Adipose tissue (tissue), 3 donors: ENCODE results near the gene AKT1. TPM values are rescaled to one million over a fixed set of nuclear protein-coding genes. Genes with fewer than 3 reads are reported as not detected.

Source experiments
- H3K27ac ChIP-seq: one replicate; pipeline ENCODE4 v1.5.1; 2013; ENCODE audit warnings: low read depth, low read length
- WGBS, 3 donors: extraction: QIAGEN DNeasy Blood & Tissue Kit; methylation state at CpG; one replicate each; pipeline ENCODE4 v1.1.7; 2013; 5-methylcytosine and 5-hydroxymethylcytosine counted together
- polyA plus RNA-seq, 3 donors: library from polyadenylated mRNA; stranded (reverse); fragments of 200-250 nt; gene quantifications; one replicate each; pipeline ENCODE4 v1.2.3, GENCODE V29; 2013
- donor health status: healthy with polysubstance abuse.
- donor health status: Bipolar disorder and iron deficiency.
- donor health status: healthy.

Gene AKT1
- polyA plus RNA-seq, 3 donors = 70.4 to 158 (median 126) TPM

- H3K27ac ChIP-seq = no peak overlapping the region
- WGBS, 3 donors = 48 to 84% (median 75%) methylated on average over 25 of the region's 25 CpGs
These were observed 3.3 kb downstream of the AKT1 start for GRCh38 chr14:104792101-104792884.

GRCh38 chr14:104791425-104791824 lies 4.1 kb downstream of the AKT1 start:
- 86 to 92% (median 91%) methylated on average over 9 of the region's 9 CpGs for WGBS, 3 donors
- no peak overlapping the region for H3K27ac ChIP-seq

DNA sequence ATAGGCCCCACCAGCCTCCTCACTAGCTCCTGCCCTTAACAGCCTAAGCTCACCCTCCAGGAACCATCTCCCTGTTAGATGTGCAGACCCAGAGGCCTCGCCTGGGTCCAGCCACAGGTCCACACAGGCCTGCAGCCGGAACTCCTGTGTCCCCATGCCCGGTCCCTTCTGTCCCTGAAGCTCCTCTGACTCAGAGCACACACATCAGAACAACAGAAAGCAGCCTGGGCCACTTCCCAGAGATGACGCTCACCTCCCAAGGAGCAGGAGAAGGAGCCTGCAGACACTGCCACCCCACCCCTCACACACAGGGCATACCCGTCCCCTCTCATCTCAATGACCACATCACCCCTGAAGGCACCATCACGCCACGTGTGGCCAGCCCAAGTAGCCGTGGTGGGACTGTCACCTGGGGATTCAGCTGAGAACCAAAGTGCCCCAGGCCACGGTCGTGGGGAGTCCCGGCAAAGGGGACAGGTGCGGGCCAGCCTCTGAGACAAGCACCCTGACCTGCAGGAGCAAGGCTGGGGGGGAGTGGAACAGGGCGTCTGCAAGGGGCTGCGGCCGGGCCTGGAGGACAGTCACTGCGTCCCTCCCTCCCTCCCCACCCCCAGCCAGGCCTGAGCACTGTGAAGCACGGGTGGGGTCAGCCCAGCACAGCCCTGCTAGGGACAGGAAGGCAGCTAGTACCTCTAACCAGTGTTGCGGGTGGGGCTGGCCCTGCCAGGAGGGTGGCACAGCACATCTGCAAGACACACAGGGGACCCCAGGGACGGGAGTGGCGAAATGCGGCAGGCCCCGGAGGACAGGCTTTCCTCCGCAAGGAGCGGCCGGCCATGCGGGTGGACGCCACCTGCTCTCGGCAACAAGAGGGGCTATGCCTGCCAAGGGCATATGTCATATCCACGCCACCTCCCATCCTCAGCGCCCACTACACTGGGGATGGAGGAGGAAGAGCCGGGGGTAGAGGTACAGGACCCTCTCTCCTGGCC lies 5.5 kb downstream of the AKT1 start:
- no peak overlapping the region for H3K27ac ChIP-seq
- WGBS, 3 donors = 81 to 88% (median 85%) methylated on average over 26 to 31 of the region's 31 CpGs

GRCh38 chr14:104788873-104789663 lies 6.5 kb downstream of the AKT1 start:
- WGBS, 3 donors = 56 to 87% (median 83%) methylated on average over 33 to 39 of the region's 39 CpGs
- no peak overlapping the region for H3K27ac ChIP-seq

DNA sequence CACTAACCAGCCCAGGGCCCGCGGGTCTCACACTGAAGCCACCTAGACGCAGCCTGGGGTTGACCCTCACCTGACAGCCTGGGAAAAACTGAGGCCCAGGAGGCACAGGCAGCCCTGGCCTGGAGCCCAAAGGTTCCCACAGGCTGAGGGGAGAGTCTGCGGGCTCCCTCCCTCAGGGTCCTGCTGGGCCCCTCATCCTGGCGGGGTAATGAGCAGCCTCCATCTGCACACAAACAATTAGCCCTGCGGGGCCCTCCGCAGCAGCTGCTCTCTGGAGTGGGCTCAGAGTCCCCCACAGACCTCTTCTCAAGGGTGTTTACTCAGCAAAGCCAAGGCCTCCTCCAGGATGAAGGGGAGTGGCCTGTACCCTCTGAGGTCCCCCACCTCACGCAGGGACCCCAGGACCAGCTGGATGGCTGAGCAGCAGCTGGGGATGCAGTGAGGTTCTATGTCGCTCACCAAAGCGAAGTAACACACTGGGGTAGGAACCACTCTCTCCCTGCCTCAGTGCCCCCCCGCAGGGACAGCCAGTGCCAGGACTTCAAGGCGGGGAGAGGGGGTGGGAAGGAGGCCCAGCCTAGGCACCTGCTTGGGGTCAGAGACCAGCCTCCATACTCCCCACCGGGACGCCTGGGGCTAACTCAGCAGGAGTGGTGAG lies 7.3 kb downstream of the AKT1 start:
- H3K27ac ChIP-seq = no peak overlapping the region
- 66 to 92% (median 92%) methylated on average over 14 of the region's 14 CpGs for WGBS, 3 donors

DNA sequence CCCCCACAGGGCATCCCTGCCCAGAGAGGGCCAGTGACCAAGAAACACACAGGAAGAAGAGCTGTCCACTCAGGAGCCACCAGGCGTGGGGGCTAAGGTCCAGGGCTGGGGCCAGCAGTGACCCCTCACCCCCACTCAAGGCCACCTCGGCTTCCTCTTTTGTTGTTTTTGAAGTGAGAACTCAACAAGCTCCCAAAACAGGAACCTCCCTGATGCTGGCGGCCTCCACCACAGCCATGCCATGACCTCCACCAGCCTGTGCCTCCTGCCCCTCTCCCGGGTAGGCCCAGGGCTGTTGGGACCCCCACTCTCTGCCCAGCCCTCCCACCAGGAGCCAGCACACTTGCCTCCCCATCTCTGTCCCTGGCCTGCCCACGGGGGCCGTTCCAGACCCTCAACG lies 7.8 kb downstream of the AKT1 start:
- H3K27ac ChIP-seq = no peak overlapping the region
- WGBS, 3 donors = 64 to 72% (median 69%) methylated on average over 7 of the region's 7 CpGs

- H3K27ac ChIP-seq = no peak overlapping the region
- WGBS, 3 donors = 72 to 78% (median 76%) methylated on average over 29 to 30 of the region's 30 CpGs
These were observed 8.5 kb downstream of the AKT1 start for GRCh38 chr14:104786726-104787675.

- H3K27ac ChIP-seq = no peak overlapping the region
- 38 to 50% (median 45%) methylated on average over 10 to 12 of the region's 14 CpGs for WGBS, 3 donors
These were observed 9.4 kb downstream of the AKT1 start for GRCh38 chr14:104786091-104786586.

- WGBS, 3 donors = 79 to 90% (median 82%) methylated on average over 13 of the region's 13 CpGs
- H3K27ac ChIP-seq = no peak overlapping the region
These were observed 9.9 kb downstream of the AKT1 start for GRCh38 chr14:104785708-104786080.

- H3K27ac ChIP-seq = no peak overlapping the region
These were observed 10.5 kb downstream of the AKT1 start for GRCh38 chr14:104784846-104785707.

GRCh38 chr14:104784218-104784568 lies 11.4 kb downstream of the AKT1 start:
- no peak overlapping the region for H3K27ac ChIP-seq
- 66 to 92% (median 91%) methylated on average over 8 to 9 of the region's 9 CpGs for WGBS, 3 donors

More at GRCh38 chr14:104784846-104785707, 10.5 kb downstream of the AKT1 start:
- 53 to 80% (median 75%) methylated on average over 36 of the region's 36 CpGs for WGBS, 3 donors

DNA sequence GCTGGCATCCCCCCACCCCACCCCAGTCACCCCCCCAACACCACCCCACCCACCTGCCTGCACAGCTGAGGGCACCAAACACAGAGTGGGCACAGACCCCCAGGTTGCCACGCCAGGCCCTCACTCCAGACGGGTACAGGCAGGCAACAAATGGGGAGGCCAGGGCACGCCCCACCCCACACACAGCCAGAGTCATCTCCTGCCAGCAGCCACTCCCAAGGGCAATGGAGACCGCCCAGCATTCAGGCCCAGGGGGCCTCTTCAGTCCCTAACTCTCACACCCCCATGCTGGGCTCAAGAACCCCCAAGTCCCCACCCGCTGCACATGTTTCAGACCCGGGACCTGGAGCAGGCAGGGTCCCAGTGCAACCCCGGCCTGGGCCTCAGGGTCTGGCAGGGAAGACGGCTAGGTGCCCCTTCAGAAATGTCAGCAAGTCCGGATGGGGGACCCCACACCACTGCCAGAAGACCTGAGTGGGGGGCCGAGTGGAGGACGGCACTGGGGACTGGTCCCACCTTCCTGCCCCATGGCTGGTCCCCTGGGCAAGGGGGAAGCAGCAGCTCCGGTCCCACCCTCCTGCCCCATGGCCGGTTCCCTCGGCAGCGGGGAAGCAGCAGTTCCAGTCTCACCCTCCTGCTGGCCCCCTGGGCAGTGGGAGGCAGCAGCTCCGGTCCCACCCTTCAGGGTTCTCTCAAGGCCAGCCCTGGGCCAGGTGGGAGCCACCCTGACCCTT lies 11.9 kb downstream of the AKT1 start:
- H3K27ac ChIP-seq = no peak overlapping the region
- WGBS, 3 donors = 84 to 91% (median 89%) methylated on average over 16 of the region's 16 CpGs

DNA sequence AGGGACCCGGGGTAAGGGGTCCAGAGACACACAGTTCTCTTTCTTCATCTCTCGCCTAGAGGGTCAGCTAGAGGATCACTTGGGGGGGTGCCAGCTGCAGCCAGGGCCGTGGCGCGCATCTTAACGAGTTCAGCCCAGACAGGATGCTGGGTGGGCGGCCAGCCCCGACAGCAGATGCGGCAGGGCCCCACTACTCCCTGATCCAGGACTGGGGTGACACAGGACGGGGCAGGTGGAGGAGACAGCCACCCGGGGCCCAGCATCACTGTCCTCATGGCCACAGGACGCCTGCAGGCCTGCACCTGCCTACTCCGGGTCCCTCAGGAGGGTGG lies 12.8 kb downstream of the AKT1 start:
- H3K27ac ChIP-seq = no peak overlapping the region
- WGBS, 3 donors = 77 to 85% (median 82%) methylated on average over 13 of the region's 13 CpGs

GRCh38 chr14:104782086-104782807 lies 13.3 kb downstream of the AKT1 start:
- no peak overlapping the region for H3K27ac ChIP-seq
- 90 to 93% (median 92%) methylated on average over 27 to 28 of the region's 28 CpGs for WGBS, 3 donors
